Ascending aorta (tissue), 2 donors: ENCODE data around the gene WDR4. TPM values are rescaled to one million over a fixed set of nuclear protein-coding genes. Genes with fewer than 3 reads are reported as not detected.
"Not testable (repeated sequence)": the region's sequence is repeated elsewhere in the genome, so short reads cannot be mapped to it uniquely, and the experiment has no call there.

Experiments
- DNase-seq, 2 donors: peaks; one replicate each; pipeline ENCODE4 v3.0.0-alpha.2; 2019; ENCODE audit warnings: low spot score in 2 of 2
- H3K27ac ChIP-seq, 2 donors: fragments of 200-600 bp; sonication (generic); one replicate each; pipeline ENCODE4 v1.5.1; 2016 to 2017; ENCODE audit warnings: mild to moderate bottlenecking in 1 of 2
- H3K27me3 ChIP-seq: fragments of 200-600 bp; sonication (generic); one replicate; pipeline ENCODE4 v1.5.1; 2017
- H3K36me3 ChIP-seq, 2 donors: fragments of 200-600 bp; sonication (generic); one replicate each; pipeline ENCODE4 v1.5.1; 2016
- H3K4me1 ChIP-seq, 2 donors: fragments of 200-600 bp; sonication (generic); one replicate each; pipeline ENCODE4 v1.5.1; 2016 to 2017; ENCODE audit warnings: mild to moderate bottlenecking in 1 of 2
- H3K4me3 ChIP-seq, 2 donors: fragments of 200-600 bp; sonication (generic); one replicate each; pipeline ENCODE4 v1.5.1; 2016 to 2017; ENCODE audit warnings: mild to moderate bottlenecking in 1 of 2
- H3K9me3 ChIP-seq, 2 donors: fragments of 200-600 bp; sonication (generic); one replicate each; pipeline ENCODE4 v1.5.1; 2016
- intact Hi-C: fragments of 100-400 bp; cut with DNase I; formaldehyde crosslinking; loops from one replicate; pipeline ENCODE4 v1.15.1; 2023
- total RNA-seq: library from RNA; depleted of rRNA; stranded (reverse); fragments of >200 nt; gene quantifications from one replicate; pipeline ENCODE4 v1.1.0, GENCODE V29; 2016
- TF ChIP-seq, protein P1 (sequence below), 3 experiments: fragments of 200-600 bp in 2 of 3; fragments of 450-650 bp in 1 of 3; sonication (generic) in 2 of 3; IDR thresholded peaks; one replicate each; pipeline ENCODE4 v1.5.1; 2016 to 2019; ENCODE audit warnings: antibody characterized with exemption in 3 of 3, mild to moderate bottlenecking in 1 of 3, moderate library complexity in 1 of 3

The WDR4 gene
- total RNA-seq, 1 donor from 2014 or later = 51.9 TPM

- Histone ChIP-seq H3K9me3 (no peaks in the 10 kb centered on the region), H3K27ac (no peak overlapping the region), H3K27me3 (no peaks in the 10 kb centered on the region), H3K36me3 (no peaks in the 10 kb centered on the region), H3K4me3 (no peak overlapping the region), H3K4me1 (no peaks in the 10 kb centered on the region)
- TF ChIP-seq, protein P1, sequence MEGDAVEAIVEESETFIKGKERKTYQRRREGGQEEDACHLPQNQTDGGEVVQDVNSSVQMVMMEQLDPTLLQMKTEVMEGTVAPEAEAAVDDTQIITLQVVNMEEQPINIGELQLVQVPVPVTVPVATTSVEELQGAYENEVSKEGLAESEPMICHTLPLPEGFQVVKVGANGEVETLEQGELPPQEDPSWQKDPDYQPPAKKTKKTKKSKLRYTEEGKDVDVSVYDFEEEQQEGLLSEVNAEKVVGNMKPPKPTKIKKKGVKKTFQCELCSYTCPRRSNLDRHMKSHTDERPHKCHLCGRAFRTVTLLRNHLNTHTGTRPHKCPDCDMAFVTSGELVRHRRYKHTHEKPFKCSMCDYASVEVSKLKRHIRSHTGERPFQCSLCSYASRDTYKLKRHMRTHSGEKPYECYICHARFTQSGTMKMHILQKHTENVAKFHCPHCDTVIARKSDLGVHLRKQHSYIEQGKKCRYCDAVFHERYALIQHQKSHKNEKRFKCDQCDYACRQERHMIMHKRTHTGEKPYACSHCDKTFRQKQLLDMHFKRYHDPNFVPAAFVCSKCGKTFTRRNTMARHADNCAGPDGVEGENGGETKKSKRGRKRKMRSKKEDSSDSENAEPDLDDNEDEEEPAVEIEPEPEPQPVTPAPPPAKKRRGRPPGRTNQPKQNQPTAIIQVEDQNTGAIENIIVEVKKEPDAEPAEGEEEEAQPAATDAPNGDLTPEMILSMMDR (IDR thresholded peaks at IDR 0.05) = no peak
- DNase-seq = no peak
- intact Hi-C loops = loop anchor here (10.0 kb wide), 1 partner anchor 393 kb away; the partner anchor contains the start of gene RSPH1
Observed at GRCh38 chr21:42887326-42887725, 8.0 kb upstream of the WDR4 start.

- Histone ChIP-seq H3K27ac (no peak overlapping the region), H3K4me3 (no peak overlapping the region), H3K9me3 (no peaks in the 10 kb centered on the region), H3K4me1 (peaks cover 0 to 7% of the 10 kb centered on the region in 2 donors), H3K27me3 (no peaks in the 10 kb centered on the region), H3K36me3 (no peaks in the 10 kb centered on the region)
- DNase-seq = no peak
- intact Hi-C loops = loop anchor here (10.0 kb wide), 1 partner anchor 389 kb away; the partner anchor contains the start of gene RSPH1
- TF ChIP-seq, protein P1 (IDR thresholded peaks at IDR 0.05) = no peak
Observed at GRCh38 chr21:42883921-42884320, 4.6 kb upstream of the WDR4 start.

GRCh38 chr21:42880352-42880751 is 1.0 kb upstream of the WDR4 start:
- H3K4me3 ChIP-seq = peak overlapping the region; percentile 77 to 91
- TF ChIP-seq, protein P1 (IDR thresholded peaks at IDR 0.05) = no peak

GRCh38 chr21:42878678-42878992 is 704 bp downstream of the WDR4 start:
- TF ChIP-seq, protein P1 (IDR thresholded peaks at IDR 0.05) = no peak
- intact Hi-C loops = no loop called here
- peaks cover 0 to 15% of the 10 kb centered on the region in 2 donors for H3K4me1 ChIP-seq
- no peak for DNase-seq
- no peaks in the 10 kb centered on the region for H3K9me3 ChIP-seq
- peaks cover 6 to 13% of the 10 kb centered on the region in 2 donors for H3K36me3 ChIP-seq
- peak overlapping the region; percentile 77 to 91 for H3K4me3 ChIP-seq
- H3K27ac ChIP-seq = peak overlapping the region; percentile 85 to 93
- no peaks in the 10 kb centered on the region for H3K27me3 ChIP-seq

More at GRCh38 chr21:42880352-42880751, 1.0 kb upstream of the WDR4 start:
- no peak for DNase-seq
- Histone ChIP-seq H3K36me3 (peaks cover 2 to 4% of the 10 kb centered on the region in 2 donors), H3K27ac (no peak overlapping the region), H3K27me3 (no peaks in the 10 kb centered on the region), H3K4me1 (peaks cover 0 to 15% of the 10 kb centered on the region in 2 donors), H3K9me3 (no peaks in the 10 kb centered on the region)
- intact Hi-C loops = loop anchor here (10.0 kb wide), 1 partner anchor 386 kb away; the partner anchor contains the start of gene RSPH1

- DNase-seq, H3K27ac ChIP-seq, intact Hi-C loops, H3K27me3 ChIP-seq, H3K9me3 ChIP-seq, H3K4me3 ChIP-seq: not testable (repeated sequence)
- Histone ChIP-seq H3K4me1 (peaks cover 0 to 15% of the 10 kb centered on the region in 2 donors), H3K36me3 (peaks cover 29 to 40% of the 10 kb centered on the region in 2 donors)
Observed at GRCh38 chr21:42875811-42876210, 3.5 kb downstream of the WDR4 start.

DNA sequence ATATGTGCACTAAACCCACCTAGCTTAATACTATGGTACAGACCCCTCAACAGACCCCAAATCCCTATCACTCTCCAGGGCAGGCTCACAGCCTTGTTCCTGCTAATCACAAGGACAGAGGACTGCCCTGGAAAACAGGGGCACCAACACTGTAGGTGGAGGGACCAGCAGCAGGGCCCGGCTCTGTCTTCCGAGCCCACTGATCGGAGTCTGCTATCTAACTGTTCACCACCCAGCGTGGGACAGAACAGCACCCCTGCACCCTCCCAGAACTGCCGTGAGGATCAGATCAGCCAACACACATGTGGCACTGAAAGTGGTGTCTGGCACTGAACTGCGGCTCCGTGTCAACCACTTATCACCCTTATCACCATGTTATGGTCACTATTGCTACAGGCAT is 6.2 kb downstream of the WDR4 start:
- Histone ChIP-seq H3K27ac (no peak overlapping the region), H3K4me3 (no peak overlapping the region), H3K27me3 (no peaks in the 10 kb centered on the region), H3K36me3 (peaks cover 34 to 56% of the 10 kb centered on the region in 2 donors), H3K9me3 (no peaks in the 10 kb centered on the region), H3K4me1 (peaks cover 0 to 5% of the 10 kb centered on the region in 2 donors)
- DNase-seq = no peak
- intact Hi-C loops = no loop called here
- TF ChIP-seq, protein P1 (IDR thresholded peaks at IDR 0.05) = no peak
